GM12878 (cell line): Measurements from ENCODE around the gene SLC44A3. TPM values are rescaled to one million over a fixed set of nuclear protein-coding genes. Genes with fewer than 3 reads are reported as not detected.

ENCODE experiments used
- ATAC-seq: fragments of 200-7000 bp; cut with Tn5 transposase; 3 replicates; pipeline ENCODE4 v1.9.1; 2020; ENCODE audit warnings: mild to moderate bottlenecking, moderate library complexity
- BruUV-seq: library from RNA; stranded (reverse); fragments of 400-500 nt; replicated peaks from 2 replicates; lab custom pipeline; 2021; lab: Mats Ljungman, UMichigan
- CTCF ChIA-PET: fragments of 300-600 bp; sonication (Branson Sonifier 250); formaldehyde crosslinking; extraction: SDS; loops from one replicate; lab custom pipeline; 2021; ENCODE audit warnings: inconsistent platforms; lab: Yijun Ruan, JAX
- POLR2A ChIA-PET: fragments of 350-600 bp; formaldehyde crosslinking; extraction: SDS; loops from one replicate; lab custom pipeline; 2021; ENCODE audit warnings: inconsistent platforms; lab: Charles Lee
- RAD21 ChIA-PET: fragments of 300-600 bp; sonication (Branson Sonifier 250); formaldehyde crosslinking; loops from one replicate; lab custom pipeline; 2023; ENCODE audit warnings: antibody characterized with exemption; ENCODE audit not compliant: unreplicated experiment; lab: Charles Lee
- SMC1A ChIA-PET: fragments of 300-600 bp; sonication (Branson Sonifier 250); formaldehyde crosslinking; loops from one replicate; lab custom pipeline; 2023; ENCODE audit not compliant: unreplicated experiment, uncharacterized antibody; lab: Charles Lee
- DNase-seq: peaks from one replicate; pipeline ENCODE4 v3.0.0-alpha.2; 2011; ENCODE audit warnings: low read depth, low spot score
- FAIRE-seq: peaks from 3 replicates; lab custom pipeline; 2011; peaks lifted over from hg19 to GRCh38; lab: Jason Lieb, UNC
- H2AFZ ChIP-seq: 2 replicates; pipeline ENCODE4 v1.6.0; 2011; ENCODE audit warnings: low read depth, low read length, control low read depth; ENCODE audit not compliant: control insufficient read depth
- H3K27ac ChIP-seq: 2 replicates; pipeline ENCODE4 v1.5.1; 2011; ENCODE audit warnings: control low read depth; ENCODE audit not compliant: control insufficient read depth, insufficient read depth
- H3K27me3 ChIP-seq, 2 experiments: replicated peaks in 1 of 2; 2 replicates each; pipeline versions ENCODE4 v1.6.0 to v1.6.1; 2011; ENCODE audit warnings: low read length in 1 of 2; ENCODE audit not compliant: control insufficient read depth in 2 of 2, insufficient read depth in 2 of 2
- H3K36me3 ChIP-seq, 2 experiments: 2 replicates each; pipeline ENCODE4 v1.5.1; 2011; ENCODE audit warnings: low read length in 1 of 2; ENCODE audit not compliant: control insufficient read depth in 2 of 2, insufficient read depth in 2 of 2
- H3K4me1 ChIP-seq: 2 replicates; pipeline ENCODE4 v1.6.1; 2011; ENCODE audit warnings: mild to moderate bottlenecking, low read length, moderate library complexity, mixed read lengths; ENCODE audit not compliant: control insufficient read depth, insufficient read depth
- H3K4me2 ChIP-seq: 2 replicates; pipeline ENCODE4 v1.6.0; 2011; ENCODE audit warnings: control low read depth; ENCODE audit not compliant: control insufficient read depth, insufficient read depth
- H3K4me3 ChIP-seq: fragments of 200-600 bp; sonication (generic); 2 replicates; pipeline ENCODE4 v1.5.1; 2016
- H3K79me2 ChIP-seq: 2 replicates; pipeline ENCODE4 v1.6.0; 2011; ENCODE audit warnings: low read length; ENCODE audit not compliant: control insufficient read depth, insufficient read depth
- H3K9ac ChIP-seq: 2 replicates; pipeline ENCODE4 v1.8.0; 2011; ENCODE audit warnings: low read length, control low read depth, mixed read lengths; ENCODE audit not compliant: control insufficient read depth, insufficient read depth
- H3K9me3 ChIP-seq: replicated peaks from 3 replicates; pipeline ENCODE4 v1.5.1; 2011; ENCODE audit warnings: mild to moderate bottlenecking, low read length; ENCODE audit not compliant: control insufficient read depth, insufficient read depth
- H4K20me1 ChIP-seq: 2 replicates; pipeline ENCODE4 v1.6.0; 2011; ENCODE audit not compliant: control insufficient read depth, insufficient read depth
- ASH2L ChIP-seq: fragments of 300-600, 200-600 bp; sonication (generic); IDR thresholded peaks from 2 replicates; pipeline ENCODE4 v1.6.1; 2017; ENCODE audit warnings: low read depth, mild to moderate bottlenecking, borderline replicate concordance
- CBFB ChIP-seq: IDR thresholded peaks from 2 replicates; pipeline ENCODE4 v1.6.1; 2016; ENCODE audit warnings: antibody characterized with exemption, low read depth
- NFYB ChIP-seq: IDR thresholded peaks from 2 replicates; pipeline ENCODE4 v1.6.1; 2011; ENCODE audit warnings: low read depth, mild to moderate bottlenecking, low read length, improper control_type of control experiment, moderate library complexity; ENCODE audit not compliant: insufficient read depth
- PKNOX1 ChIP-seq: fragments of 450-650 bp; IDR thresholded peaks from 2 replicates; pipeline ENCODE4 v1.6.1; 2016; ENCODE audit warnings: mild to moderate bottlenecking
- RAD21 ChIP-seq: IDR thresholded peaks from 2 replicates; pipeline ENCODE4 v1.6.1; 2011; ENCODE audit warnings: mild to moderate bottlenecking, low read depth, low read length, moderate library complexity; ENCODE audit not compliant: insufficient read depth
- RAD51 ChIP-seq: fragments of 450-650 bp; IDR thresholded peaks from 2 replicates; pipeline ENCODE4 v1.6.1; 2016; ENCODE audit warnings: moderate library complexity, mild to moderate bottlenecking, inconsistent platforms
- TARDBP ChIP-seq: IDR thresholded peaks from 2 replicates; pipeline ENCODE4 v1.6.1; 2016; ENCODE audit warnings: borderline replicate concordance
- USF2 ChIP-seq: IDR thresholded peaks from 2 replicates; pipeline ENCODE4 v1.6.1; 2011; ENCODE audit warnings: low read depth, low read length, improper control_type of control experiment, borderline replicate concordance
- ZZZ3 ChIP-seq: IDR thresholded peaks from 2 replicates; pipeline ENCODE4 v1.6.1; 2011; ENCODE audit warnings: low read depth; ENCODE audit not compliant: control insufficient read depth, insufficient read length
- WGBS: methylation state at CpG from one replicate; pipeline ENCODE4 v1.1.6; 2016; ENCODE audit warnings: low lambda C conversion rate; ENCODE audit not compliant: insufficient replicate concordance, insufficient coverage; ENCODE audit errors: missing lambda C conversion rate; 5-methylcytosine and 5-hydroxymethylcytosine counted together
- in situ Hi-C: fragments of 300-500 bp; cut with MboI; formaldehyde crosslinking; loops from 9 replicates; pipeline ENCODE4 v1.14.3; 2018; ENCODE audit warnings: mixed read lengths
- intact Hi-C: fragments of 100-400 bp; cut with micrococcal nuclease; formaldehyde crosslinking; loops from one replicate; pipeline ENCODE4 v1.14.2; 2022; ENCODE audit not compliant: unreplicated experiment
- polyA plus RNA-seq, 11 experiments: library from polyadenylated mRNA; depleted of rRNA in 4 of 11; unstranded in 6 of 11; stranded (reverse) in 5 of 11; fragments of >200 nt; fragmentation: Nextera tagmentation in 4 of 11; fragmentation: Illumina TruSeq in 1 of 11; extraction: Ambion mirVana in 4 of 11; extraction: Trizol in 1 of 11; gene quantifications; 1 replicate in 1 of 11; 2 replicates in 10 of 11; pipeline versions ENCODE4 v1.2.1 to v1.2.3, GENCODE V29; 2011 to 2016; ENCODE audit warnings: inconsistent platforms in 2 of 11, missing spikeins in 2 of 11, low read depth in 1 of 11
- total RNA-seq, 4 experiments: library from RNA; depleted of rRNA in 3 of 4; stranded (reverse); fragments of >200 nt in 3 of 4; fragmentation: Illumina TruSeq in 1 of 4; extraction: Trizol in 1 of 4; gene quantifications; 2 replicates each; pipeline versions ENCODE4 v1.2.1 to v1.2.3, GENCODE V29; 2013 to 2021

SLC44A3 gene
- total and polyA plus RNA-seq, 10 of the 15 experiments (the other 5 are each of a cell fraction or from before 2014, with no cell fraction given), result not detected

- TF ChIP-seq PKNOX1, result peak; percentile 18; the same call in 1 of the 2 replicates
- TF ChIP-seq ASH2L, result no peak
- no peak for TF ChIP-seq NFYB
- TF ChIP-seq TARDBP, result no peak
- peak; percentile 64; the same call in 1 of the 2 replicates for TF ChIP-seq CBFB
- TF ChIP-seq RAD21, result peak; percentile 87
- TF ChIP-seq USF2, result peak; percentile 26; the same call in 1 of the 2 replicates
- TF ChIP-seq RAD51, result peak; percentile 73
Measured at GRCh38 chr1:94854458-94855306, 34.5 kb downstream of the SLC44A3 start (continued).

- no peak overlapping the region for H3K4me2 ChIP-seq
- no peak overlapping the region for H3K9ac ChIP-seq
- TF ChIP-seq ZZZ3, result no peak
Measured at GRCh38 chr1:94855307-94855700, 35.1 kb downstream of the SLC44A3 start.

More at GRCh38 chr1:94855307-94855700, 35.1 kb downstream of the SLC44A3 start:
- Histone ChIP-seq H3K4me1 (no peaks in the 10 kb centered on the region), H3K27me3 (no peaks in the 10 kb centered on the region; a peak in 1 of 4 replicates), H3K36me3 (no peaks in the 10 kb centered on the region), H3K9me3 (no peaks in the 10 kb centered on the region), H3K4me3 (no peak overlapping the region), H3K79me2 (no peaks in the 10 kb centered on the region), H2AFZ (no peak overlapping the region), H4K20me1 (no peaks in the 10 kb centered on the region), H3K27ac (no peak overlapping the region)
- CTCF ChIA-PET, result interaction anchor here (0.6 to 6.6 kb wide), 14 partner anchors 9 to 228 kb away, joined by 3 to 120 read pairs (median 6); no protein-coding TSS in a partner anchor
- POLR2A ChIA-PET, result no interaction called here
- FAIRE-seq, result no peak
- DNase-seq, result no peak
- WGBS, result 63% methylated on average over 2 of the region's 2 CpGs
- no peak for ATAC-seq
- no TSS peak for BruUV-seq
- SMC1A ChIA-PET, result interaction anchor here (0.8 to 5.5 kb wide), 7 partner anchors 10 to 378 kb away, joined by 3 to 56 read pairs (median 5); partner anchors contain the start of gene RWDD3
- intact Hi-C loops, result loop anchor here (10.0 kb wide), 1 partner anchor 379 kb away; the partner anchor contains the start of gene RWDD3
- RAD21 ChIA-PET, result interaction anchor here (0.7 to 3.6 kb wide), 8 partner anchors 19 to 387 kb away, joined by 3 to 67 read pairs (median 6); partner anchors contain the start of gene RWDD3
- in situ Hi-C loops, result no loop called here
